ENCODE data around the gene UBE2O. TPM values are rescaled to one million over a fixed set of nuclear protein-coding genes. Genes with fewer than 3 reads are reported as not detected.
"Not testable (repeated sequence)": the region's sequence is repeated elsewhere in the genome, so short reads cannot be mapped to it uniquely, and the experiment has no call there.

The UBE2O gene
- total RNA-seq, 1 donor from 2014 or later, result 12.3 TPM

DNA sequence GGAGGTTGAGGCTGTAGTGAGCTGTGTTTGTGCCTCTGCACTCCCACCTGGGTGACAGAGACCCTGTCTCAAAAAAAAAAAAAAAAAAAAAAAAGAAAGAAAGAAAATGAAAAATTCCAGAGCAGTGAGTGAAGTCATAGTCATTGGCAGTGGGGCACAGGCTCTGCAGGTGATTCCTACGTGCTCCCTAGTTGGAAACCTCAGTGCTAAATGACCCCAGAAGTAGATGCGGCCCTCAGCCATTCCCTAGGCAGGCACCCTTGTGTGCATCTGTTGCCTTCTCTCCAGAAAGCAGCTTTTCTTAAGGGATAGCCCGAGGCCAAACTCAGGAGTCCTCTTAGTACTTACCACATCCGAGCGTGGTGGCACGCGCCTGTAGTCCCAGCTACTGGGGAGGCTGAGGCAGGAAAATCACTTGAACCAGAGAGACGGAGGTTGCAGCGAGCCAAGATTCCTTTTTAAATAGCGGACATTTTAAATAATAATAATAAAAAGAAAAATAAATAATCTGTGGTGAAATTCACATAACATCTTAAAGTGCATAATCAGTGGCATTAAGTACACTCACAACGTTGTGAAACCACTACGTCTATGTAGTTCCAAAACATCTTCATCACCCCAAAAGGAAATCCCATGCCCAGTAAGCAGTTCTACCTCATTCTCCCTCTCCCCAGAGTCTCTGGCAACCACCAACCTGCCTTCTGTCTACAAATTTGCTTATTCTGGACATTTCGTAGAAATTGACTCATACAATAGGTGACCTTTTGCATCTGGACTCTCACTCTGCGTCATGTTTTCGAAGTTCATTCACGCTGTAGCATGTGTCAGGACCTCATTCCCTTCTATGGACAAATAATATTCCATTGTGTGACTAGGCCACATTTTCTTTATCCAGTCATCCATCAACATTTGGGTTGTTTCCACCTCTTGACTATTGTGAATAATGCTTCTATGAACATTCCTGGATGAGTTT, 81.0 kb downstream of the UBE2O start:
- peak; percentile 97 to 99 for DNase-seq (ENCODE audit: low read depth in 2 of 2)

GRCh38 chr17:76370261-76370993, 82.5 kb downstream of the UBE2O start:
- peak; percentile 95 to 98 for DNase-seq (ENCODE audit: low read depth in 2 of 2)

GRCh38 chr17:76369804-76370203, 83.1 kb downstream of the UBE2O start:
- DNase-seq (ENCODE audit: low read depth in 2 of 2), result peak in 1 of 2 donors; percentile 17

DNA sequence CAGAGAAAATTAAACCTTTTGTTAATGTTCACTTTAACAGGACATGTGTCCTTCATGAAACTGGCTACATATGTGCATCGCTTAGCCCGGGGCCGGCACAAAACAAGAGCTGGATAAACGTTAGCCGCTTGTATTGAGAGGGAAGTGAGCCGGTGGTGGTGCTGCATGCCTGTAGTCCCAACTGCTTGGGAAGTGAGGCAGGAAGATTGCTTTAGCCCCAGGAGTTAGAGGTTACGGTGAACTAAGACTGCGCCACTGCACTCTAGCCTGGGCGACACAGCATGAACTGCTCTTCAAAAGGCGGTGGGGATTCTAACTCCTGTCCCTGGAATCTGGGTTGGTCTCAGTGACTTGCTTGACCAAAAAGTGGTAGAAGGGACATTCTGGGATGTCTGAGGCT, 83.6 kb downstream of the UBE2O start:
- DNase-seq (ENCODE audit: low read depth in 2 of 2), result no peak

- no peak for DNase-seq (ENCODE audit: low read depth in 2 of 2)
These were observed 84.4 kb downstream of the UBE2O start for GRCh38 chr17:76368545-76368944.

DNA sequence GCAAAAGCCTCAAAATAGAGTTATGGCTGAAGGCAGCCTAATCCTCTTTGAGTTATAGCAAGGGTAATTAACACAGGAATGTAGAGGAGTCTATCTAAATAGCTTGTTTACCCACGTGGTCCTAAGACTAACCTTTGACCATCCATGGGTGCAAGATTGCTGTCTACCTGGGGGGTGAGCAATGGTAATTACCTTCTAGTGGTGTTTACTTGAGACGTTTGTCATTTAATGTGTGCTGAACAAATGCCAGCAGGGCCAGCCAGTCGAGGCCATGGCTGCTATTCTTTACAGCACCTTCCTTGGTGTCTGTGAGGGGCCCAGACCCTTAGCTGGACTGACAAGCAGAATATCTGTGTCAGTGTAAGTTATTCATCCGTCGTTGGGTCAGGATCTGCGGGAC, 85.3 kb downstream of the UBE2O start:
- no peak for DNase-seq (ENCODE audit: low read depth in 2 of 2)

DNA sequence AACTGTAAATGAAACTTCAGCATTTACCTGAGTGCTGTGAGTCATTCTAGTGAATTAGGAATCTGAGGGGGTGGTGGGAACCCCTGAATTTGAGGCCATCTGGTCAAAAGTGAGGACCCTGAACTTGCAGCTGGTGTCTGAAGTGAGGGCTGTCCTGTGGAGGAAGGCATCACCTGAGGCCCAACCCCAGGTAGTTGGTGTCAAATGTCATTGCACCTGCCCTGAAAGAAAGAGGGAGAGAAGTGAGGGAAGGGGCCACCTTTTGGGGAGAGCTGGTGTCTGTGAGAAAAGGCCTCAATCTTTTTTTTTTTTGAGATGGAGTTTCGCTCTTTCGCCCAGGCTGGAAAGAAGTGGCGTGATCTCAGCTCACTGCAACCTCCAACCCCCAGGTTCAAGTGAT, 86.7 kb downstream of the UBE2O start:
- DNase-seq (ENCODE audit: low read depth in 2 of 2), result no peak

GRCh38 chr17:76365256-76365903, 87.6 kb downstream of the UBE2O start:
- peak in 1 of 2 donors; percentile 61 for DNase-seq (ENCODE audit: low read depth in 2 of 2)

DNA sequence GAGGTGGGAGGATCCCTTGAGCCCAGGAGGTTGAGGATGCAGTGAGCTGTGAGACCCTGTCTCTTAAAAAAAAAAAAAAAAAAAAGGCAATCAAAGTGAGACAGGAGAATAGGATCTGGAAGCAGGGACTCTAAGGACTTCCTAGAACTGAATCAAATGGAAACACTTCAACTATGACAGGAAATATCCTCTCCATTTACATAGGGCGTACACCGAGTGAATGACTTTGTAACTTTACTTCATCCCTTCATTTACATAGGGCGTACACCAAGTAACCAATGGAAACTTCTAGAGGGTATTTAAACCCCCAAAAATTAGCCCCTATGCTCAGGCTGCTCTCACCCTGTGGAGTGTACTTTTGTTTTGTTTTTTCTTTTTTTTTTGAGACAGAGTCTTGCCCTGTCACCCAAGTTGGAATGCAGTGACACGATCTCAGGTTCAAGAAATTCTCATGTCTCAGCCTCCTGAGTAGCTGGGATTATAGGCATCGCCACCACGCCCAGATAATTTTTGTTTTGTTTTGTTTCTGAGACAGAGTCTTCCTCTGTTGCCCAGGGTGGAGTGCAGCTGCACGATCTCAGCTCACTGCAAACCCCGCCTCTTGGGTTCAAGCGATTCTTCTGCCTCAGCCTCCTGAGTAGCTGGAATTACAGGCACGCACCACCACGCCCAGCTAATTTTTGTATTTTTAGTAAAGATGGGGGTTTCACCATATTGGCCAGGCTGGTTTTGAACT, 89.7 kb downstream of the UBE2O start:
- no peak for DNase-seq (ENCODE audit: low read depth in 2 of 2)

DNA sequence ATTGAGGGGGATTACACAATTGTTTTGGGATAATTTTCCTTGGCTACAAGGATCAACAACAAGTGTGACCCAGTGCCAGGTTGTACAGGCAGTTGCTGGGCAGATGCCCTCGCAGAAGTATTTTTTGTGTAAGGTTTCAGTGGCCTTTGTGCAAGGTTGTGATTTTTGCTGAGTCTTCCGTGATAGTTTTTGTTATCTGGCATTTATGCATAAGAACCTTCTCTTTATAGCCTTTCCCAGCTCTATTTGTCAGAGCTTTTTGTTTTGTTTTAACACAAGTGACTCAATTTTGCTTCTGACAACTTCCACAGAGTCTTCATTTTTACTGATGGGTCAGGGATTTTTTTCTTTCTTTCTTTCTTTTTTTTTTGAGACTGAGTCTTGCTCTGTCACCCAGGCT, 92.5 kb downstream of the UBE2O start:
- peak in 1 of 2 donors; percentile 28 for DNase-seq (ENCODE audit: low read depth in 2 of 2)

DNA sequence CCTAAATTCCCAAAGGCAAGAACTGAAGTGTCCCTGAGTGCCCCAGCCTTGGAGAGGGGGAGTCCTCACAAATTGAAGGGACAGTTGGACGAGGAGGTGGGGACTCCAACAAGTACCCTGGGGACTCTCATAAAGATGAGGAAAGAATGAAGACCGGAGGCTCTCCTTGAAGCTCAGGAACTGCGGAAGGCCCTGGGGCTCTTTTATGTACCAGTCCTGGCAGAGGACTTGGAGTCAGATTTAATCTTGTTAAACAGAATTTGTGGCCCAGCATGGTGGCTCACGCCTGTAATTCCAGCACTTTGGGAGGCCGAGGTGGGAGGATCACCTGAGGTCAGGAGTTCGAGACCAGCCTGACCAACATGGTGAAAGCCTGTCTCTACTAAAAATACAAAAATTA, 93.2 kb downstream of the UBE2O start:
- DNase-seq (ENCODE audit: low read depth in 2 of 2), result not testable (repeated sequence)

DNA sequence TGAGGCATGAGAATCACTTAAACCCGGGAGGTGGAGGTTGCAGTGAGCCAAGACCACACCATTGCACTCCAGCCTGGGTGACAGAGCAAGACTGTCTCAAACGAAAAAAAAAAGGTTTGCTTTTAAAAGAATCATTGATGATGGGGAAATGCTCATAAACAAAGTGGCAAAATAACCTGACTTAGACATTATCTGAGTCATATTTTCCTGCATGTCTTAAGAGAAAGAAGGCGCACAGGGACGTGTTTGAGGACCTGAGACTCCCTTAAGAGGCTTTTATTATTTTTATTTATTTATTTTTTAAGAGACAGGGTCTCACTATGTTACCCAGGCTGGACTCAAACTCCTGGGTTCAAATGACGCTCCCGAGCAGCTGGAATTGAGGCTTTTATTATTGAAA, 93.6 kb downstream of the UBE2O start:
- no peak for DNase-seq (ENCODE audit: low read depth in 2 of 2)

DNA sequence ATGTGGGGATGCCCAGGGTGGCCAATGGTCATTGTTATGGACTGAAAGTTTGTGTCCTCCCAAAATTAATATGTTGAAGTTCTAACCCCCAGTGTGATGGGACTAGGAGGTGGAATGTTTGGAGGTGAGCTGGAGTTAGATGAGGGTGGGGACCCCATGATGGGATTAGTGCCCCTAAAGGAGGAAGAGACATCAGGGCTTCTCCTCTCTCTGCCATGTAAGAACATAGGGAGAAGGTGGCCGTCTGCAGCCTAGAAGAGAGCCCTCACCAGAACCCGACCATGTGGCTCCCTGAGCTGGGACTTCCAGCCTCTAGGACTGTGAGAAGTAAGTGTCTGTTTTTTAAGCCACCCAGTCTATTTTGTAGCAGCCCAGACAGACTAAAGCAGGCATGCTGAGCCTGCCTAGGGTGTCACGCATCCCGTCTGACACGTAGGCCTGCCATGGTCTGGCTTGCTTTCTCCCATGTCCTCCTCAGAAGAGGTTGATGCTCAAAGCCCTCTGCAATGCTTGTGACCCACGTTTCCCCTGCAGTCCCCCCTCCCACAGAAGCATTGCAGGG, 95.3 kb downstream of the UBE2O start:
- no peak for DNase-seq (ENCODE audit: low read depth in 2 of 2)

DNA sequence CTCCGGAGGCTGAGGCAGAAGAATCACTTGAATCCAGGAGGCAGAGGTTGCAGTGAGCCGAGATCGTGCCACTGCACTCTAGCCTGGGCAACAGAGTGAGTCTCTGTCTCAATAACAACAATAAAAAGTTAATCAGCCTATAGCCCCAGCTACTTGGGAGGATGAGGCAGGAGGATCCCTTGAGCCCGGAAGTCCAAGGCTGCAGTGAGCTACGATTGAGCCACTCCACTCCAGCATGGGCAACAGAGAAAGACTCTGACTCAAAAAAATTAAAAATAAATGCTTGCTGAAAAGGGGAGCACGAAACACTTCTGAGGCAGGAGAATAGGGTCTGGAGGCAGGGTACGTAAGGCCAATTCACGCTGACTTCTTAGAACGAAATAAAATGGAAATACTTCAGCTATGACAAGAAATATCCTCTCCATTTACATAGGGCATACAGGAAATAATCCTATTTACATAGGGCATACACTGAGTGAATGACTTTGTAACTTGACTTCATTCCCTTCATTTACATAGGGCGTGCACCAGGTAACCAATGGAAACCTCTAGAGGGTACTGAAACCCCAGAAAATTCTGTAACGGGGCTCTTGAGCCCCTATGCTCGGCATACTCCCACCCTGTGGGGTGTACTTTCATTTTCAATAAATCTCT, 96.0 kb downstream of the UBE2O start:
- DNase-seq (ENCODE audit: low read depth in 2 of 2), result no peak

- no peak for DNase-seq (ENCODE audit: low read depth in 2 of 2)
These were observed 98.1 kb downstream of the UBE2O start for GRCh38 chr17:76354747-76355310.

DNA sequence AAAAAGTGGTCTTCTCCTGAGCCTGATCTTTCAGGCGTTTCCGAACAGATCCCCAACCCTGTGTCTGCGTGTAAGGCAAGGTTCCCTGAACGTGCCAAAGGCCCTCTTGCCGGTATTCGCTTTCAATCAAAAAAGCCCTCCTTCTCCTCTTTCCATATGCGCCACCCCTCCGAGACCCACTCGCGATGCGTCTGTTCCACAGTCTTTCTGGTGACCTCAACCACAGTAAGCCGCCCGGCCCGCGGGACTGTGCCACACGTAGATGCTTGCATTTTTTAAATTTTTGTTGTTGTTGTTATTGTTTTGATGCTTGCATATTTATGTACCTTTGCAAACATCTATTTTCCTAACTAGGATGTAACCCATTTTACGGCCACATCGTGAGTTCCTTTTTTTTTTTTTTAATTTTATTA, 98.6 kb downstream of the UBE2O start:
- no peak for DNase-seq (ENCODE audit: low read depth in 2 of 2)

GRCh38 chr17:76353599-76354316, 99.2 kb downstream of the UBE2O start, which contains the start of gene PRPSAP1:
Gene PRPSAP1, minus strand, starts transcription at chr17:76353916. Its CDS starts 213 bp downstream, at chr17:76353703.
- DNase-seq (ENCODE audit: low read depth in 2 of 2), result peak; percentile 92 to 95

GRCh38 chr17:76353004-76353598, 99.9 kb downstream of the UBE2O start:
- DNase-seq (ENCODE audit: low read depth in 2 of 2), result peak in 1 of 2 donors; percentile 49

DNA sequence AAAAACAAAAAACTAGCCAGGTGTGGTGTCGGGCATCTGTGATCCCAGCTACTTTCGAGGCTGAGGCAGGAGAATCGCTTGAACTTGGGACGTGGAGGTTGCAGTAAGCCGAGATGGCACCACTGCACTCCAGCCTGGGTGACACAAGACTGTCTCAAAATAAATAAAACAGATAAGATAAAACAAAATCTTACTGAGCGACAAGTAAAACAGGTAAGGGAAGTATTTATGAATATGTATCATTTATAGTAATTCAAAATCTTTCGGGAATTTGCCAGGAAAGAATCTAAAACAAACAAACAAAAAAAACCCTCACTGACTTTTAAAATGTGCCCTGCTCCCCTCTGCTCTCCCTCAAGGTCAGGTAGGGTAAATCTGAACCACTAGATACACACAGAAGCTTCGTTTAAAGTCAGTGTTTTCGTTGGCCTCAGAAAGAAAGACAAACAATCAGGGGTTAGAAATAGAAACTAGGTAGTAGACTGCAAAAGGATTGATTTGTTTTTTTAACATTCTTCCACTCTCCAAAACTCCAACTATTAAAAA, 101.4 kb downstream of the UBE2O start:
- DNase-seq (ENCODE audit: low read depth in 2 of 2), result peak in 1 of 2 donors; percentile 82
